ENCODE data around the gene DCAF7. TPM values are rescaled to one million over a fixed set of nuclear protein-coding genes. Genes with fewer than 3 reads are reported as not detected.

Gene DCAF7
- total and polyA plus RNA-seq, 8 donors = 7.1 to 39.2 (median 22.6) TPM

GRCh38 chr17:63622574-63623390 is 72.5 kb downstream of the DCAF7 start:
- intact Hi-C loops (cut with DNase I) = no loop called here
- no peaks in the 10 kb centered on the region for H3K36me3 ChIP-seq
- no peaks in the 10 kb centered on the region for H3K27me3 ChIP-seq
- no peak for TF ChIP-seq CTCF (IDR thresholded peaks at IDR 0.05)
- peak; percentile 15 to 39 (median 19) for ATAC-seq
- peaks cover 0 to 31% (median 29%) of the 10 kb centered on the region in 3 donors for H3K4me1 ChIP-seq
- H3K27ac ChIP-seq = peak overlapping the region; percentile 43 to 82 (median 74)
- 0% methylated on average over 59 to 100 of the region's 100 CpGs for WGBS, 2 donors
- FAIRE-seq = no peak
- peak; percentile 73 to 93 (median 83) for DNase-seq
- H3K9me3 ChIP-seq = no peaks in the 10 kb centered on the region
- H3K4me3 ChIP-seq = peak overlapping the region; percentile 49 to 71 (median 62)

GRCh38 chr17:63623786-63624530 is 73.7 kb downstream of the DCAF7 start:
- H3K27ac ChIP-seq = peak overlapping the region in 1 of 4 donors; percentile 5
- TF ChIP-seq CTCF (IDR thresholded peaks at IDR 0.05) = no peak
- H3K9me3 ChIP-seq = no peaks in the 10 kb centered on the region
- FAIRE-seq (no peak), DNase-seq (no peak), ATAC-seq (no peak)
- peaks cover 0 to 33% (median 29%) of the 10 kb centered on the region in 3 donors for H3K4me1 ChIP-seq
- H3K4me3 ChIP-seq = peak overlapping the region in 2 of 4 donors; percentile 57 to 68
- intact Hi-C loops (cut with DNase I) = no loop called here
- no peaks in the 10 kb centered on the region for H3K36me3 ChIP-seq
- no peaks in the 10 kb centered on the region for H3K27me3 ChIP-seq
- 21 to 23% methylated on average over 7 of the region's 7 CpGs for WGBS, 2 donors

GRCh38 chr17:63624531-63624880 is 74.2 kb downstream of the DCAF7 start:
- H3K4me3 ChIP-seq = peak overlapping the region in 1 of 4 donors; percentile 68
- no peak for TF ChIP-seq CTCF (IDR thresholded peaks at IDR 0.05)
- H3K36me3 ChIP-seq = no peaks in the 10 kb centered on the region
- H3K27me3 ChIP-seq = no peaks in the 10 kb centered on the region
- no peak for FAIRE-seq
- H3K4me1 ChIP-seq = peaks cover 3 to 39% (median 33%) of the 10 kb centered on the region in 3 donors
- no peak overlapping the region for H3K27ac ChIP-seq
- WGBS, 2 donors = 75 to 76% methylated on average over 1 of the region's 1 CpG
- no peaks in the 10 kb centered on the region for H3K9me3 ChIP-seq
- DNase-seq = no peak
- intact Hi-C loops (cut with DNase I) = no loop called here
- no peak for ATAC-seq

- no peaks in the 10 kb centered on the region for H3K9me3 ChIP-seq
- ATAC-seq (no peak), FAIRE-seq (no peak), DNase-seq (no peak)
- 48 to 54% methylated on average over 4 of the region's 4 CpGs for WGBS, 2 donors
- intact Hi-C loops (cut with DNase I) = no loop called here
- H3K27ac ChIP-seq = no peak overlapping the region
- H3K27me3 ChIP-seq = no peaks in the 10 kb centered on the region
- H3K4me3 ChIP-seq = no peak overlapping the region
- H3K36me3 ChIP-seq = no peaks in the 10 kb centered on the region
- no peak for TF ChIP-seq CTCF (IDR thresholded peaks at IDR 0.05)
- H3K4me1 ChIP-seq = peaks cover 7 to 50% (median 37%) of the 10 kb centered on the region in 3 donors
These were observed 76.4 kb downstream of the DCAF7 start for GRCh38 chr17:63626551-63627180.

All from pancreas (tissue), 10 donors.